Stimulated activated CD8-positive, alpha-beta memory T cell treated with anti-CD3 and anti-CD28 coated beads, Interleukin-12 subunit alpha, Interleukin-12 subunit beta, amount 100 ng/mL, for 24 hours (primary cell): ENCODE results near the gene HACD2.

ENCODE experiments used
- DNase-seq: peaks from one replicate; pipeline ENCODE4 v3.0.0-alpha.2; 2020; ENCODE audit errors: extremely low read depth

Gene HACD2

GRCh38 chr3:123571264-123571972 is 13.4 kb downstream of the HACD2 start:
- DNase-seq, result no peak

DNA sequence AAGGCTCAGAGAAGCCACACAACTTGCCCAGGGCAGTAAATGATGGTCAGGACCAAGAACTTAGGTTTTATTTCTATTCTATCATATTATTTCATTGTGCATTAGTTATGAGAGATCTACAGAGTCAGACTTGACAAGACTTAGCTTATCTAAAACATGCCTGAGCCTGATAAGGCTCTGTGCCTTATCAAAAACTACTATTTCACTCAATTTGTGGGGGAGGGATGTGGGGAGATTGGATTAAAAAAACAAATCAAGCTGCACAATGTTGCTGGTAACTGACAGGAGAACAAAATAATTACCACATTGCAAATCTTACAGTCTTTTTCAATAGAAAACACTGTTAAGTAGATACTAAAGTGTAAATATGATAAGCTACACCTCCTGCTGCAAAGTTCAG is 16.0 kb downstream of the HACD2 start:
- DNase-seq, result no peak

- no peak for DNase-seq
These were observed 16.8 kb downstream of the HACD2 start for GRCh38 chr3:123568034-123568433.

GRCh38 chr3:123564056-123564455 is 20.8 kb downstream of the HACD2 start:
- DNase-seq, result no peak

- DNase-seq, result no peak
These were observed 22.3 kb downstream of the HACD2 start for GRCh38 chr3:123562547-123562946.

DNA sequence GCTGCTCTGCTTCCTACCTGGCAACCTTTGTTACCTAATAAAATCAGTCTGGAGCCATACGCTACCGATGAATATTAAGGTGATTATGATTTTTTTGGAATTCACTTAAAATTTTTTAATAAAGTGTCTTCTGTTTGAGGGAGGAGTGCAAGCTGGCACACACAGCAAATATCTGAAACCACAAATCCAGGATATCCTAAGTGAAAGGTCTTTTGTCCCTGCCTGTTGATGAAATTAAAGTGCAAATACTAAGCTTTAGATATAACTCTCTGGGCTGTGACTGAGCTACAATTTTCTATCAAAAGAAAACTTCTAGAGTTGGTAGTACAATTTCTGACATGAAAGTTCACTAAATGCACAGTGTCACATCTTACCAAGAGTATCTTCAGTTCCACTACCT is 23.7 kb downstream of the HACD2 start:
- DNase-seq, result no peak

- DNase-seq, result no peak
These were observed 25.6 kb downstream of the HACD2 start for GRCh38 chr3:123559040-123559861.

DNA sequence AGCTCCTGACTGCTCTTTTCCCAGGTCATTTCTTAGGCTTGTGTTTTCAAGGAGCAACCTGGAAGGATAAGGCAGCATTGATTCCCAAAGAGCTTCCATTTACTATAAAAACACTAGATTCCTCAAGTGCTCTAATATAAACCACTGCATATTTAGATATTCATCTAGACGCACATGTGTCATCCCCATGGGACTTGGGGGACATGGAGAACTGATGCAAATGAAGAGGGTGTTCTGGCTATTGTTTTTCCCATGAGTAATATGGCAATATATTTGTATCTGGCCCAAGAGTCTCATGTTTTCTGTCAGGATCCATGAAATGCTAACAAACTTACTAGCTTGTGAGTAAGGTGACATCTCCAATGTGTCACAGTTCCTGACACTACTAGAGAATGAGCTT is 31.3 kb downstream of the HACD2 start:
- DNase-seq, result no peak

GRCh38 chr3:123552768-123553167 is 32.1 kb downstream of the HACD2 start:
- DNase-seq, result no peak

GRCh38 chr3:123552095-123552714 is 32.6 kb downstream of the HACD2 start:
- no peak for DNase-seq

GRCh38 chr3:123547881-123548519 is 36.9 kb downstream of the HACD2 start:
- DNase-seq, result no peak

- DNase-seq, result no peak
These were observed 38.6 kb downstream of the HACD2 start for GRCh38 chr3:123546133-123546755.

DNA sequence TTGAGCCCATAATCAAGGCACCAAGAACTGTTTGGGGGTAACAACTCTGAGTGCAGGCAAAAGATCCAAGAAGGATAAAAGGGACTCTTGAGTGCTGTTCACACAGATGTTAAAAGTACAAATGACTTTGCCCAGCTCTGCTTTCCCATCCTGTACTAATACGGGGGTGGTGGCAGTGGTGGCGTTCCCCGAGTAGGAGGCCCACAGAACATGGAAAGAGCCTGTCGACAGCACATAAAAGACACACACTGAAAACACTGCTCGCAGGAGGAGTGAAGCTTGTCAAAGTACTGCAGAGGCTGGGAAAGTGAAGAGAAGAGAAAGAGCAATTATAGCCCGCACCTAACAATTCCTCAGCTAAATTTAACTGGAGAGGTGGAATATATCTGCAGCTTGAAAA is 40.9 kb downstream of the HACD2 start:
- no peak for DNase-seq

GRCh38 chr3:123540285-123540684 is 44.6 kb downstream of the HACD2 start:
- no peak for DNase-seq

GRCh38 chr3:123536153-123536895 is 48.5 kb downstream of the HACD2 start:
- no peak for DNase-seq

DNA sequence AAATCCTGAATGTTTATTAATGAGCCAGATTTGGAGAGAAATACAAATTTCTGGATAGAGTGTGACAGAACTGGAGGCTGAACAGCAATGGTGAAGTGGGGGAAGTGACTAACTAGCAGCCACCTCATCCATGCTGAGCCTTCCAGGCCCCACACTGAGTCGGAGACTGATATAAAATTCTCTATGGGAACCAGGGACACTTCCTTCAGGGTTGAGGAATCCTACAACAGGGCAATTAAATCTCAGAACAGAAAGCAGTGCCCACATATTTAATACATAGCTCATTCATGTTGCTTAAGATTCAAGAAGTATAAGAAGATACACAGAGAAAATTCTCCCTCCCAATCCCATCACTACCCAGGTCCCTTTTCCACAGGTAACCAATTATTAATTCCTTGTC is 49.3 kb downstream of the HACD2 start:
- DNase-seq, result no peak

DNA sequence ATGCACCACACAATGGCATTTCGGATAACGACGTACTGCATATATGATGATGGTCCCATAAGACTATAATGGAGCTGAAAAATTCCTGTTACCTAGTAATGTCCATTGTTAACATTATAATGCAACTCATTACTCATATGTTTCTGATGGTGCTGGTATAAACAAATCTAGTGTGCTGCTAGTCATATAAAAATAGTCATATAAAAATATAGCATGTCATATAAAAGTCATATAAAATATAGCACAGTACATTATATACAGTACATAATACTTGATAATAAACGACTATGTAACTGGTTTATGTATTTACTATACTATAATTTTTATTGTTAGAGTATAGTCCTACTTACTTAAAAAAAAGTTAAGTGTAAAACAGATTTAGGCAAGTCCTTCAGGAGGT is 50.6 kb downstream of the HACD2 start:
- DNase-seq, result no peak

GRCh38 chr3:123533554-123534159 is 51.2 kb downstream of the HACD2 start:
- no peak for DNase-seq

GRCh38 chr3:123528130-123528529 is 56.7 kb downstream of the HACD2 start:
- DNase-seq, result no peak

- DNase-seq, result no peak
These were observed 57.8 kb downstream of the HACD2 start for GRCh38 chr3:123527046-123527445.

DNA sequence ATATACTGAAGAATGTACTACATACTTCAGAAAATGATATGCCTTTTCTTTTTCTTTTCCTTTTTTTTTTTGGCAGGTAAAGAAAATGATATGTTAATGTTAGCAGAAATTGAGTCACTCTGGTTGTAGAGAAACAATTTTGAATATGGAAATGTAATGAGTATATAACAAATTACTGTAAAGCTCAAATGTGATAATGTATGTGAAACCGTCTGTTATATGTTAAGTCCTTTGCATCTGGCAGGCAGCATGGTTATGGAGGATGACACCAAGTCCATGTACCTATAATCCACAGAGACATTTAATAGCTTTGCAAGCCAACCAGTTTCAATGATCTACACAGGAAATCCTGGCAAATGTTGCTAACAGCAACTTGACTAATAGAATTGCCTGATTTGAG is 58.4 kb downstream of the HACD2 start:
- DNase-seq, result no peak
